H9 (cell line): ENCODE results near the gene FANCE. TPM values are rescaled to one million over a fixed set of nuclear protein-coding genes. Genes with fewer than 3 reads are reported as not detected.
A peak's percentile ranks its signal among the peaks of the same experiment; 100 is the strongest.

Experiments
- DNase-seq: peaks from one replicate; pipeline ENCODE4 v3.0.0-alpha.2; 2017
- H2AFZ ChIP-seq: one replicate; pipeline ENCODE4 v1.6.1; 2013; ENCODE audit warnings: mild to moderate bottlenecking, low read length, control low read depth, moderate library complexity
- H2AK5ac ChIP-seq: 2 replicates; pipeline ENCODE4 v1.6.1; 2013; ENCODE audit warnings: low read length, control low read depth, mixed read lengths; ENCODE audit not compliant: insufficient read length
- H2BK120ac ChIP-seq: one replicate; pipeline ENCODE4 v1.6.1; 2013; ENCODE audit warnings: low read depth, mild to moderate bottlenecking, low read length, control low read depth, inconsistent platforms; ENCODE audit not compliant: poor library complexity, severe bottlenecking
- H2BK12ac ChIP-seq: 2 replicates; pipeline ENCODE4 v1.6.1; 2013; ENCODE audit warnings: low read length, control low read depth, mixed read lengths, low read depth; ENCODE audit not compliant: insufficient read length
- H2BK15ac ChIP-seq: 2 replicates; pipeline ENCODE4 v1.6.1; 2013; ENCODE audit warnings: low read depth, low read length, control low read depth
- H2BK20ac ChIP-seq: one replicate; pipeline ENCODE4 v1.6.1; 2013; ENCODE audit warnings: low read depth, mild to moderate bottlenecking, low read length, control low read depth, inconsistent platforms; ENCODE audit not compliant: poor library complexity, severe bottlenecking
- H2BK5ac ChIP-seq: 2 replicates; pipeline ENCODE4 v1.6.1; 2013; ENCODE audit warnings: low read length, control low read depth, mixed read lengths; ENCODE audit not compliant: insufficient read length
- H3K14ac ChIP-seq: 2 replicates; pipeline ENCODE4 v1.6.1; 2013; ENCODE audit warnings: low read length, control low read depth; ENCODE audit not compliant: insufficient read depth
- H3K18ac ChIP-seq: 2 replicates; pipeline ENCODE4 v1.6.1; 2013; ENCODE audit warnings: low read depth, mild to moderate bottlenecking, mixed read lengths, low read length, control low read depth; ENCODE audit not compliant: insufficient read length
- H3K23ac ChIP-seq: 2 replicates; pipeline ENCODE4 v1.6.1; 2013; ENCODE audit warnings: low read length, control low read depth, mixed read lengths, low read depth; ENCODE audit not compliant: insufficient read length
- H3K23me2 ChIP-seq: 2 replicates; pipeline ENCODE4 v1.6.1; 2013; ENCODE audit warnings: low read depth, mild to moderate bottlenecking, mixed read lengths, low read length, control low read depth; ENCODE audit not compliant: insufficient read length, poor library complexity, severe bottlenecking
- H3K27ac ChIP-seq: 2 replicates; pipeline ENCODE4 v1.5.1; 2013; ENCODE audit warnings: low read length, control low read depth, mixed read lengths, low read depth; ENCODE audit not compliant: insufficient read length
- H3K27me3 ChIP-seq: 2 replicates; pipeline ENCODE4 v1.6.1; 2013; ENCODE audit warnings: low read length, control low read depth, inconsistent platforms; ENCODE audit not compliant: insufficient read depth
- H3K4ac ChIP-seq: 2 replicates; pipeline ENCODE4 v1.6.1; 2013; ENCODE audit warnings: low read depth, mild to moderate bottlenecking, control low read depth, inconsistent platforms, low read length, moderate library complexity
- H3K4me1 ChIP-seq: 2 replicates; pipeline ENCODE4 v1.6.1; 2013; ENCODE audit warnings: low read length, control low read depth, inconsistent platforms; ENCODE audit not compliant: insufficient read depth
- H3K4me2 ChIP-seq: 2 replicates; pipeline ENCODE4 v1.6.1; 2013; ENCODE audit warnings: low read length, control low read depth, mixed read lengths; ENCODE audit not compliant: insufficient read length, insufficient read depth
- H3K56ac ChIP-seq: 2 replicates; pipeline ENCODE4 v1.6.1; 2013; ENCODE audit warnings: low read depth, mild to moderate bottlenecking, mixed read lengths, low read length, control low read depth; ENCODE audit not compliant: insufficient read length
- H3K79me1 ChIP-seq: 2 replicates; pipeline ENCODE4 v1.6.1; 2013; ENCODE audit warnings: low read depth, mild to moderate bottlenecking, moderate library complexity, low read length, control low read depth, inconsistent platforms; ENCODE audit not compliant: insufficient read depth, poor library complexity, severe bottlenecking
- H3K79me2 ChIP-seq: 2 replicates; pipeline ENCODE4 v1.6.1; 2013; ENCODE audit warnings: low read length, control low read depth, inconsistent platforms; ENCODE audit not compliant: insufficient read depth
- H3K9ac ChIP-seq: 2 replicates; pipeline ENCODE4 v1.6.1; 2013; ENCODE audit warnings: low read length, control low read depth, mixed read lengths; ENCODE audit not compliant: insufficient read length; ENCODE audit errors: extremely low read depth
- H3K9me3 ChIP-seq: one replicate; pipeline ENCODE4 v1.6.1; 2013; ENCODE audit warnings: low read depth, low read length, inconsistent platforms; ENCODE audit not compliant: control insufficient read depth
- H3T11ph ChIP-seq: one replicate; pipeline ENCODE4 v1.6.1; 2013; ENCODE audit warnings: mild to moderate bottlenecking, low read length, control low read depth, inconsistent platforms
- H4K20me1 ChIP-seq: one replicate; pipeline ENCODE4 v1.6.1; 2013; ENCODE audit not compliant: control insufficient read depth, insufficient read length, insufficient read depth
- H4K5ac ChIP-seq: 2 replicates; pipeline ENCODE4 v1.6.1; 2013; ENCODE audit warnings: low read depth, mild to moderate bottlenecking, mixed read lengths, low read length, control low read depth; ENCODE audit not compliant: insufficient read length
- H4K8ac ChIP-seq: replicated peaks from 2 replicates; pipeline ENCODE4 v1.6.1; 2013; ENCODE audit warnings: low read length, control low read depth, mixed read lengths, low read depth; ENCODE audit not compliant: insufficient read length
- H4K91ac ChIP-seq: 2 replicates; pipeline ENCODE4 v1.6.1; 2013; ENCODE audit warnings: low read depth, mild to moderate bottlenecking, moderate library complexity, mixed read lengths, low read length, control low read depth; ENCODE audit not compliant: insufficient read length
- H3K27ac Mint-ChIP-seq, 3 experiments: 2 replicates in 2 of 3; 3 replicates in 1 of 3; pipeline ENCODE4 v1.8.0; 2020 to 2021; ENCODE audit warnings: mixed read lengths in 3 of 3, mild to moderate bottlenecking in 1 of 3, moderate library complexity in 1 of 3
- H3K27me3 Mint-ChIP-seq: 2 replicates; pipeline ENCODE4 v1.8.0; 2021; ENCODE audit warnings: low read depth, mild to moderate bottlenecking, moderate library complexity, mixed read lengths
- H3K36me3 Mint-ChIP-seq, 3 experiments: 2 replicates in 2 of 3; 3 replicates in 1 of 3; pipeline ENCODE4 v1.8.0; 2020 to 2021; ENCODE audit warnings: low read depth in 3 of 3, mixed read lengths in 3 of 3; ENCODE audit not compliant: insufficient read depth in 1 of 3
- H3K4me1 Mint-ChIP-seq, 2 experiments: 2 replicates each; pipeline ENCODE4 v1.8.0; 2020; ENCODE audit warnings: mixed read lengths in 2 of 2
- H3K4me3 Mint-ChIP-seq, 2 experiments: 2 replicates in 1 of 2; 3 replicates in 1 of 2; pipeline ENCODE4 v1.8.0; 2020 to 2021; ENCODE audit warnings: mild to moderate bottlenecking in 2 of 2, mixed read lengths in 2 of 2, moderate library complexity in 1 of 2
- H3K9me3 Mint-ChIP-seq, 2 experiments: 2 replicates in 1 of 2; 3 replicates in 1 of 2; pipeline ENCODE4 v1.8.0; 2020; ENCODE audit warnings: mild to moderate bottlenecking in 2 of 2, mixed read lengths in 2 of 2, moderate library complexity in 1 of 2
- CTCF ChIP-seq: fragments of 200-600 bp; sonication (generic); conservative IDR thresholded peaks from 3 replicates; pipeline ENCODE4 v1.8.0; 2021; ENCODE audit warnings: antibody characterized with exemption, mild to moderate bottlenecking
- WGBS: extraction: QIAGEN DNeasy Blood & Tissue Kit; methylation state at CpG from one replicate; pipeline ENCODE4 v1.1.7; 2013; ENCODE audit warnings: missing lambda C conversion rate, low lambda C conversion rate, mixed read lengths; ENCODE audit not compliant: insufficient read length; ENCODE audit errors: extremely low coverage; 5-methylcytosine and 5-hydroxymethylcytosine counted together
- total RNA-seq: library from RNA; stranded (reverse); gene quantifications from 2 replicates; pipeline ENCODE4 v1.2.1, GENCODE V29; 2021

FANCE gene
- total RNA-seq, 1 experiment from 2014 or later: 8.4 TPM

- Mint-ChIP-seq H3K4me1 (peaks cover 21 to 41% of the 10 kb centered on the region in 2 experiments), H3K4me3 (no peak overlapping the region; a peak in 1 of 5 replicates), H3K27me3 (no peaks in the 10 kb centered on the region; the same call in 1 of the 2 replicates), H3K27ac (peak overlapping the region; percentile 64 to 85 (median 68); a peak in 3 of 7 replicates), H3K9me3 (peaks cover 8 to 11% of the 10 kb centered on the region in 2 experiments; a peak in 4 of 5 replicates), H3K36me3 (peaks cover 20 to 29% (median 22%) of the 10 kb centered on the region in 3 experiments)
- no peak overlapping the region for H4K91ac ChIP-seq
- peak overlapping the region; percentile 21 for H3K18ac ChIP-seq
- no peak overlapping the region for H3K9ac ChIP-seq
- no peaks in the 10 kb centered on the region for H3K23me2 ChIP-seq
- no peak for TF ChIP-seq CTCF
- H3T11ph ChIP-seq: no peak overlapping the region
- no peak overlapping the region for H3K27ac ChIP-seq
- no peak overlapping the region for H2BK12ac ChIP-seq
- no peak overlapping the region for H2AK5ac ChIP-seq
- H3K4me1 ChIP-seq: peaks cover 8% of the 10 kb centered on the region; the same call in 1 of the 2 replicates
- H4K8ac ChIP-seq: no peak overlapping the region
- H3K23ac ChIP-seq: no peak overlapping the region
- no peak for DNase-seq
- no peak overlapping the region for H2BK120ac ChIP-seq
- no peaks in the 10 kb centered on the region for H4K20me1 ChIP-seq
- peaks cover 5% of the 10 kb centered on the region for H3K9me3 ChIP-seq
- no peak overlapping the region for H3K4me2 ChIP-seq
- no peak overlapping the region for H2AFZ ChIP-seq
- no peak overlapping the region for H3K14ac ChIP-seq
- H3K27me3 ChIP-seq: no peaks in the 10 kb centered on the region
- H2BK15ac ChIP-seq: no peak overlapping the region
- H3K56ac ChIP-seq: no peak overlapping the region
- H2BK20ac ChIP-seq: no peak overlapping the region
- no CpG with 5 or more reads among the region's 9 CpGs for WGBS
- no peak overlapping the region for H2BK5ac ChIP-seq
- H3K79me2 ChIP-seq: no peaks in the 10 kb centered on the region
- no peaks in the 10 kb centered on the region for H3K79me1 ChIP-seq
- no peak overlapping the region for H3K4ac ChIP-seq
- no peak overlapping the region for H4K5ac ChIP-seq
Observed at GRCh38 chr6:35427851-35428321, 24.3 kb upstream of the FANCE start.
